ENCODE data around the gene FHL1. TPM values are rescaled to one million over a fixed set of nuclear protein-coding genes. Genes with fewer than 3 reads are reported as not detected.

The FHL1 gene
- total RNA-seq, 1 donor from 2014 or later = 86.2 TPM

DNA sequence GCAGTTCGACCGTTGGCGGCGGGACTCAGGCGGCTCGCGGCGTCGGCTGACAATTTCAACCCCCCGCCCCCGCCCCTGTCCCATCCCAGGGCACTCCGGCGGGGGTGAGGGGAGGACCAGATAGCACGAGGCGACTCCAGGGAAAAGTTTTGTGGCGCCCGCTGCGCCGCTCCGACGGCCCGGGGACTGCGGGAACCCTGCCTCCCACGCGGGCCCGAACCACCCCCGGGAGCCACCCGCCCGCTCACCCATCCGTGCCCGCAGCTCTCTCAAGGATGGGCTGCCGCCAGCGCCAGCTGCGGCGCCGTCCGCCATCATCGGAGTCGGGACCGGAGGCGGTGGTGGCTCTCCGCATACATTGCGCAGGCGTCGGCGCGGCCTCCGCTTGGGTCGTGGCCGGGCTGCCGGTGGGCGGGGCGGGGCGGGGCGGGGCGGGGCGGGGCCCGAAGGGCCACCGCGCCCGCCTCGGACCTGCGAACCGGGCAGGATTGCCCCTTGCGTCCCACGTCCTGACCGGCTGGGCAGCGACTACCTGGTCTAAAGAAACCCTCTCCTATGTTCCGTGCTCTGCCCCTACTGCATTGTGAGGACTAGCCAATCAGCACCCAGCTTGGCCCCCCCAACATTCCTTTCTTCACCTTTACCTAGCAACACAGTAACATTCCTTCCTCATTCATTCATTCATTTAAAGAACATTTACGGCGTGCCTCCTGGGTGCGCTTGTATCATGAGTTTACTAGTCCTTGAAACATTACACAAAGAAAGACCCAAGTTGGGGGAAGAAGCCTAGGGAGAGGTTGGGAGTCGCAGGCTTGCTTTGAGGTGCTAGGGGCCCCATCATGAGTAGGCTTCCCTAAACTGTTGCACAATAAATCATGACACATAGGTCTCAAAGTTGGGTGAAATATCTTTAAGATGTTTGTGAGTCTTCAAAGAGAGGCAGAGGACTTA is 104.0 kb downstream of the FHL1 start, which contains the start of gene MAP7D3:
TSS of gene MAP7D3 (minus strand) at position 360 of the 951 bp plus-strand sequence. CDS start at position 318, 42 bp downstream.
- DNase-seq (ENCODE audit: low read depth) = peak; percentile 36

DNA sequence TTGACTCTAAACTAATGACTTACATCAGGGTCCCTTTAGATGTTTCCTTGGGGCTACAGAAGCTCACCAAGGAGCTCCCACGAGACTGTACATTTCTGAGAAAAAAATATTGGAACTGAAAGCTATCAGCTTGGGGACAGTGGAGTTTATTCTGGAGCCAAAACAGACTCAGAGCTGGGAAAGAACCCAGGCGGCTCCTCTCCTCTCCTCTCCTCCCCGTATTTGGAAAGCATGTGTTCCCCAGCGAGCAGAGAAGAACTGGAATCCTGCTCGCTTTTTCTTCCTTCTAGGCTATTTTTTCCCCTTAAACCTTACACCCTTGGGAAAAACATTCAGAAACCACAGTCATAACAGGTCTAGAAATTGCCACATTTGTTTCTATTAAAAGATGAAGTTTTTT is 108.2 kb downstream of the FHL1 start:
- DNase-seq (ENCODE audit: low read depth) = no peak

- DNase-seq (ENCODE audit: low read depth) = no peak
These were observed 108.7 kb downstream of the FHL1 start for GRCh38 chrX:136256026-136256425.

DNA sequence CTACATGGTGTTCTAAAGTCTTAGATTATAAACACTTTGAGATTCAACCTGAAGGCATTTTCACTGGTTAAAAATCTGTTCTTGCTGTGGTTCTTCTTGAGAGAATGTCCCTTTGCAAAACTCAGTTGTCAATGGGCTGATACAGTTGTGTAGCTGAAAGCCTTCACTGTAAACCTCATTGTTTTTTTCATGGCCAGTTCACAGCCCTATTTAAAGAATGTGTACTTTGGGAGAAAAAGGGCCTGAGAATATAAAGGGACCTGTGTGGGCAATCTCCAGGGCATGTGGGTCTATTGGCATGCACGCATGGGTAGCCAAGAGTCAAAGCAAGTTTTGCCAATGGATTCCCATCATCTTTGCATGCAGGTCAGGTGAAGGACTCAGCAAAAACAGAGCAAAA is 111.6 kb downstream of the FHL1 start:
- peak; percentile 25 for DNase-seq (ENCODE audit: low read depth)

DNA sequence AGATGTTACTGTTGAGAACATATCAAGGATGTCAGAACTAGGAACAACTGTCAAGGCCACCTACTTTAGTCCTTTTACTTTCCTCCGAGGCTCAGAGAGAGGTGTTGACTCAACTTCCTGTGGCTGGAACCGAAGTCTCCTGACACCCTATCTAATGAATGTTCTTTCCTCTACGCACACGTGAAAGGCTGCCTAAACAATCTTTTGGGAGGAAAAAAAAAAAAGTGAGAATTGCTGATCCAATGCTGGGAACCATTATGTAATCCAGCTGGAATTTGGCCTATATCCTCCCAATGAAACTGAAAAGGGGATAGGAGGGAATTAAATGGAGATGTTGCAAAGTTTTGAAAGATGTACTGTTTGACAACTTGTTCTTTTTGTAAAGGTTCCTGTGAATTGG is 112.2 kb downstream of the FHL1 start:
- DNase-seq (ENCODE audit: low read depth) = peak; percentile 44

GRCh38 chrX:136260776-136261175 is 113.4 kb downstream of the FHL1 start:
- no peak for DNase-seq (ENCODE audit: low read depth)

Other genes starting within 250 kb of the FHL1 start
- 10.2 and 21.0 TPM in 2 replicates for gene MMGT1, start 173.5 kb upstream of the FHL1 start, total RNA-seq
- 26.1 and 28.3 TPM in 2 replicates for gene SLC9A6, start 162.1 kb upstream of the FHL1 start, total RNA-seq
- 15.6 and 28.1 TPM in 2 replicates for gene MAP7D3, start 103.9 kb downstream of the FHL1 start, total RNA-seq
- gene ADGRG4, start 153.4 kb downstream of the FHL1 start, total RNA-seq = under 0.01 TPM in 1 of 2 replicates, not detected in the other